K562 (cell line): ENCODE measurements around the gene TMCO4. TPM values are rescaled to one million over a fixed set of nuclear protein-coding genes. Genes with fewer than 3 reads are reported as not detected.

Experiments
- ATAC-seq: fragments of 200-7000 bp; cut with Tn5 transposase; 3 replicates; pipeline ENCODE4 v1.9.1; 2020; ENCODE audit warnings: moderate library complexity
- BruUV-seq: library from RNA; stranded (reverse); fragments of 400-500 nt; replicated peaks from 2 replicates; lab custom pipeline; 2021; lab: Mats Ljungman, UMichigan
- CTCF ChIA-PET: fragments of 300-600 bp; formaldehyde crosslinking; extraction: SDS; loops from one replicate; lab custom pipeline; 2021; ENCODE audit warnings: low intra/inter-chr PET ratio; lab: Yijun Ruan, JAX
- POLR2A ChIA-PET: fragments of 300-600, 350-650 bp; sonication (Branson Sonifier 250); formaldehyde crosslinking; extraction: SDS; loops from one replicate; lab custom pipeline; 2021; ENCODE audit warnings: antibody characterized with exemption, inconsistent platforms; lab: Yijun Ruan, JAX
- DNase-seq, 4 experiments: peaks; one replicate each; pipeline versions ENCODE4 v3.0.0 to v3.0.0-alpha.2; 2011 to 2018; ENCODE audit warnings: low spot score in 3 of 4, mixed read lengths in 3 of 4; ENCODE audit errors: extremely low read depth in 1 of 4
- FAIRE-seq: peaks from 2 replicates; lab custom pipeline; 2011; peaks lifted over from hg19 to GRCh38; lab: Jason Lieb, UNC
- H2AFZ ChIP-seq: 2 replicates; pipeline ENCODE4 v1.6.0; 2011; ENCODE audit warnings: low read depth, low read length, control low read depth, inconsistent platforms
- H3K27ac ChIP-seq: fragments of 200-600 bp; 3 replicates; pipeline ENCODE4 v1.8.0; 2011; ENCODE audit warnings: low read depth, mild to moderate bottlenecking, control low read depth, inconsistent platforms, low read length, moderate library complexity, mixed read lengths; ENCODE audit errors: extremely low read depth
- H3K27me3 ChIP-seq, 2 experiments: fragments of 300-600 bp in 1 of 2; 2 replicates in 1 of 2; 3 replicates in 1 of 2; pipeline versions ENCODE4 v1.6.0 to v1.8.0; 2011; ENCODE audit warnings: inconsistent platforms in 2 of 2, low read length in 2 of 2, mild to moderate bottlenecking in 1 of 2, mixed read lengths in 1 of 2, moderate library complexity in 1 of 2; ENCODE audit not compliant: control insufficient read depth in 2 of 2, insufficient read depth in 2 of 2
- H3K36me3 ChIP-seq: fragments of 300-600 bp; 3 replicates; pipeline ENCODE4 v1.8.0; 2011; ENCODE audit warnings: mild to moderate bottlenecking, low read length, inconsistent platforms; ENCODE audit not compliant: control insufficient read depth, insufficient read depth
- H3K4me1 ChIP-seq, 2 experiments: fragments of 200-600 bp in 1 of 2; replicated peaks in 1 of 2; 2 replicates in 1 of 2; 3 replicates in 1 of 2; pipeline versions ENCODE4 v1.5.1 to v1.8.0; 2011; ENCODE audit warnings: inconsistent platforms in 2 of 2, low read length in 2 of 2, mild to moderate bottlenecking in 1 of 2, mixed read lengths in 1 of 2, moderate library complexity in 1 of 2; ENCODE audit not compliant: control insufficient read depth in 2 of 2, insufficient read depth in 2 of 2
- H3K4me2 ChIP-seq: 2 replicates; pipeline ENCODE4 v1.6.1; 2011; ENCODE audit warnings: low read length, control low read depth, inconsistent platforms, mixed read lengths; ENCODE audit not compliant: insufficient read depth
- H3K4me3 ChIP-seq: fragments of 200-600 bp; sonication (generic), shearing (Covaris generic); 2 replicates; pipeline ENCODE4 v1.5.1; 2016; ENCODE audit warnings: control low read depth, inconsistent platforms
- H3K79me2 ChIP-seq: fragments of 200-600 bp; 3 replicates; pipeline ENCODE4 v1.8.0; 2011; ENCODE audit warnings: low read length, inconsistent platforms; ENCODE audit not compliant: control insufficient read depth, insufficient read depth
- H3K9ac ChIP-seq, 2 experiments: 2 replicates each; pipeline versions ENCODE4 v1.6.0 to v1.6.1; 2011; ENCODE audit warnings: low read depth in 2 of 2, low read length in 2 of 2, control low read depth in 1 of 2, inconsistent platforms in 1 of 2, mild to moderate bottlenecking in 1 of 2, mixed read lengths in 1 of 2; ENCODE audit not compliant: insufficient read depth in 1 of 2
- H3K9me1 ChIP-seq: one replicate; pipeline ENCODE4 v1.6.0; 2011; ENCODE audit warnings: inconsistent platforms, mild to moderate bottlenecking, low read length, moderate library complexity; ENCODE audit not compliant: control insufficient read depth, insufficient read depth
- H3K9me3 ChIP-seq: replicated peaks from 2 replicates; pipeline ENCODE4 v1.5.1; 2011; ENCODE audit warnings: low read depth, low read length, inconsistent platforms; ENCODE audit not compliant: control insufficient read depth, insufficient read depth
- H4K20me1 ChIP-seq: replicated peaks from 2 replicates; pipeline ENCODE4 v1.6.1; 2011; ENCODE audit warnings: low read length, inconsistent platforms, mixed read lengths; ENCODE audit not compliant: control insufficient read depth, insufficient read depth
- BCLAF1 ChIP-seq, 2 experiments: fragments of 450-650 bp in 1 of 2; IDR thresholded peaks; 2 replicates each; pipeline ENCODE4 v1.6.1; 2011 to 2017; ENCODE audit warnings: low read depth in 2 of 2, antibody characterized with exemption in 1 of 2, borderline replicate concordance in 1 of 2, low read length in 1 of 2, mild to moderate bottlenecking in 1 of 2, mixed read lengths in 1 of 2; ENCODE audit not compliant: control insufficient read depth in 1 of 2
- C11orf30 ChIP-seq: fragments of 450-650 bp; IDR thresholded peaks from 2 replicates; pipeline ENCODE4 v1.6.1; 2016; ENCODE audit warnings: low read depth, mild to moderate bottlenecking
- CBFA2T3 ChIP-seq: fragments of 450-650 bp; IDR thresholded peaks from 2 replicates; pipeline ENCODE4 v1.6.1; 2017
- DACH1 ChIP-seq: fragments of 450-650 bp; IDR thresholded peaks from 2 replicates; pipeline ENCODE4 v1.6.1; 2018; ENCODE audit not compliant: partially characterized antibody
- ELF1 ChIP-seq: fragments of 200-800 bp; sonication (Bioruptor generic); IDR thresholded peaks from 2 replicates; pipeline ENCODE4 v1.6.1; 2016; ENCODE audit warnings: missing genetic modification characterization, missing compliant biosample characterization
- LCOR ChIP-seq: sonication (generic); formaldehyde crosslinking; IDR thresholded peaks from 2 replicates; pipeline ENCODE4 v1.8.0; 2022; ENCODE audit warnings: mild to moderate bottlenecking, missing genetic modification reagents
- MTA2 ChIP-seq: fragments of 450-650 bp; IDR thresholded peaks from 2 replicates; pipeline ENCODE4 v1.6.1; 2016; ENCODE audit warnings: low read depth
- NCOA2 ChIP-seq, 2 experiments: fragments of 450-650 bp; IDR thresholded peaks; 2 replicates each; pipeline ENCODE4 v1.6.1; 2018; ENCODE audit warnings: mild to moderate bottlenecking in 2 of 2, moderate library complexity in 1 of 2; ENCODE audit not compliant: partially characterized antibody in 2 of 2
- PCBP1 ChIP-seq: fragments of 200-400 bp; formaldehyde crosslinking; IDR thresholded peaks from 2 replicates; pipeline ENCODE4 v1.6.1; 2018; ENCODE audit warnings: mild to moderate bottlenecking, low read depth, low read length; ENCODE audit not compliant: poor library complexity, severe bottlenecking
- POLR3A ChIP-seq: IDR thresholded peaks from 2 replicates; pipeline ENCODE4 v1.6.1; 2011; ENCODE audit warnings: borderline replicate concordance, mild to moderate bottlenecking, moderate library complexity; ENCODE audit not compliant: insufficient read length, insufficient read depth; ENCODE audit errors: extremely low read depth
- SIN3B ChIP-seq: fragments of 450-650 bp; IDR thresholded peaks from 2 replicates; pipeline ENCODE4 v1.6.1; 2017; ENCODE audit warnings: low read depth, mild to moderate bottlenecking, moderate library complexity
- SMARCA5 ChIP-seq: fragments of 450-650 bp; IDR thresholded peaks from 2 replicates; pipeline ENCODE4 v1.6.1; 2016
- SRSF3 ChIP-seq: fragments of 200-400 bp; formaldehyde crosslinking; IDR thresholded peaks from 2 replicates; pipeline ENCODE4 v1.6.1; 2016; ENCODE audit warnings: mild to moderate bottlenecking, low read length, moderate library complexity; ENCODE audit not compliant: insufficient read depth
- ZNF175 ChIP-seq: fragments of 200-800 bp; sonication (Bioruptor generic); IDR thresholded peaks from 2 replicates; pipeline ENCODE4 v1.6.1; 2016; ENCODE audit warnings: low read depth, mild to moderate bottlenecking, missing genetic modification characterization, missing compliant biosample characterization
- ZNF311 ChIP-seq: fragments of 250-450 bp; sonication (Bioruptor Pico); IDR thresholded peaks from 2 replicates; pipeline ENCODE4 v1.4.0; 2020; ENCODE audit warnings: mild to moderate bottlenecking, moderate library complexity
- WGBS: fragments of 100-300 bp; shearing (Covaris generic); methylation state at CpG from one replicate; pipeline ENCODE4 v1.1.6; 2016; ENCODE audit warnings: low coverage, mixed read lengths; ENCODE audit not compliant: insufficient coverage; ENCODE audit errors: missing lambda C conversion rate; 5-methylcytosine and 5-hydroxymethylcytosine counted together
- in situ Hi-C: fragments of 300-500 bp; cut with MboI; formaldehyde crosslinking; loops from 4 replicates; pipeline ENCODE4 v1.15.0; 2018; ENCODE audit warnings: inconsistent platforms, mixed read lengths
- intact Hi-C: fragments of 100-400 bp; cut with micrococcal nuclease; formaldehyde crosslinking; loops from 2 replicates; pipeline ENCODE4 v1.14.2; 2022
- polyA plus RNA-seq, 8 experiments: library from polyadenylated mRNA; depleted of rRNA in 4 of 8; stranded (reverse) in 5 of 8; unstranded in 3 of 8; fragments of >200 nt; fragmentation: Nextera tagmentation in 2 of 8; fragmentation: Illumina TruSeq in 1 of 8; extraction: Ambion mirVana in 2 of 8; extraction: Trizol in 1 of 8; gene quantifications; 2 replicates each; pipeline versions ENCODE4 v1.2.1 to v1.2.3, GENCODE V29; 2011 to 2014; ENCODE audit warnings: inconsistent platforms in 1 of 8, missing spikeins in 1 of 8
- total RNA-seq, 7 experiments: library from RNA; depleted of rRNA in 6 of 7; stranded (reverse); fragments of >200 nt in 6 of 7; fragmentation: Illumina TruSeq in 2 of 7; extraction: Trizol in 2 of 7; gene quantifications; 2 replicates each; pipeline versions ENCODE4 v1.2.1 to v1.2.3, GENCODE V29; 2011 to 2021; ENCODE audit warnings: low replicate concordance in 1 of 7
- TF ChIP-seq, protein P1 (sequence below): sonication (generic); formaldehyde crosslinking; IDR thresholded peaks from 2 replicates; pipeline ENCODE4 v1.8.1; 2022; ENCODE audit warnings: missing genetic modification reagents

TMCO4 gene
- total and polyA plus RNA-seq, 9 of the 15 experiments (the other 6 are each of a cell fraction or from before 2014, with no cell fraction given), result 0.06 to 2.1 (median 1.2) TPM

DNA sequence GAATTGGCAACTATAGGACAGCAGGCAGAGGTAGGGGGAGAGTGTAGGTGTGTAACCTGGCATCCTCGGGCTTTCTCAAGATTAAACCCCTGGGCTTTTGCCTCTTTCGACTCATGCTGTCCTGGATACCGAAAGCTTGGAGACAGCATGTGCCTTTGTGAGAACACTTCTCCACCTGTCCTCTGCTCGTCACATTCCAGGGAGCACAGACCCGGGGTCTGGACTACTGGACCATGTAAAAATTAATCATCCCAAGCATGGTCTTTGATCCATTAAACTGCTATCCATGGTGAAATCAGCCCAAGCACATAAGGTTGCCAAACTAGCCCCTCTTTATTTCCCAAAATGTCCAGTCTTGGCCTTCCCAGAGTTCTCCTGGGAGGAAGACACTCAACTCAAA lies 24.3 kb upstream of the TMCO4 start:
- Histone ChIP-seq H3K4me2 (no peak overlapping the region), H3K9ac (no peak overlapping the region), H3K9me1 (no peaks in the 10 kb centered on the region), H3K79me2 (no peaks in the 10 kb centered on the region), H3K27ac (no peak overlapping the region), H3K4me1 (no peaks in the 10 kb centered on the region), H4K20me1 (no peaks in the 10 kb centered on the region), H3K27me3 (peaks cover 18 to 33% of the 10 kb centered on the region in 2 experiments), H3K9me3 (no peaks in the 10 kb centered on the region), H3K36me3 (no peaks in the 10 kb centered on the region), H2AFZ (no peak overlapping the region), H3K4me3 (no peak overlapping the region)
- POLR2A ChIA-PET, result interaction anchor here (0.7 to 0.8 kb wide), 2 partner anchors 25 to 195 kb away, joined by 3 read pairs; no protein-coding TSS in a partner anchor
- FAIRE-seq (no peak), ATAC-seq (no peak), DNase-seq (no peak)
- in situ Hi-C loops, result no loop called here
- CTCF ChIA-PET, result no interaction called here
- TF ChIP-seq ELF1 (tag) (no peak), CBFA2T3 (no peak), SMARCA5 (no peak), NCOA2 (IDR thresholded peaks at IDR 0.05; ENCODE audit: partially characterized antibody in 2 of 2) (no peak), LCOR (CRISPR knock-in tag) (no peak), C11orf30 (no peak), MTA2 (no peak), POLR3A (no peak), ZNF311 (CRISPR knock-in tag) (no peak), SRSF3 (no peak), DACH1 (no peak), PCBP1 (no peak), SIN3B (no peak), ZNF175 (CRISPR knock-in tag) (no peak), BCLAF1 (IDR thresholded peaks at IDR 0.05; ENCODE audit: borderline replicate concordance in 1 of 2, control insufficient read depth in 1 of 2, low read depth in 2 of 2, low read length in 1 of 2) (no peak)
- TF ChIP-seq, protein P1, sequence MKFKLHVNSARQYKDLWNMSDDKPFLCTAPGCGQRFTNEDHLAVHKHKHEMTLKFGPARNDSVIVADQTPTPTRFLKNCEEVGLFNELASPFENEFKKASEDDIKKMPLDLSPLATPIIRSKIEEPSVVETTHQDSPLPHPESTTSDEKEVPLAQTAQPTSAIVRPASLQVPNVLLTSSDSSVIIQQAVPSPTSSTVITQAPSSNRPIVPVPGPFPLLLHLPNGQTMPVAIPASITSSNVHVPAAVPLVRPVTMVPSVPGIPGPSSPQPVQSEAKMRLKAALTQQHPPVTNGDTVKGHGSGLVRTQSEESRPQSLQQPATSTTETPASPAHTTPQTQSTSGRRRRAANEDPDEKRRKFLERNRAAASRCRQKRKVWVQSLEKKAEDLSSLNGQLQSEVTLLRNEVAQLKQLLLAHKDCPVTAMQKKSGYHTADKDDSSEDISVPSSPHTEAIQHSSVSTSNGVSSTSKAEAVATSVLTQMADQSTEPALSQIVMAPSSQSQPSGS, result no peak
- intact Hi-C loops, result no loop called here
- 3% methylated on average over 5 of the region's 5 CpGs for WGBS
- no TSS peak for BruUV-seq
